ENCODE results near the gene KCP. TPM values are rescaled to one million over a fixed set of nuclear protein-coding genes. Genes with fewer than 3 reads are reported as not detected.
A peak's percentile ranks its signal among the peaks of the same experiment; 100 is the strongest.

Gene KCP
- total RNA-seq, 1 experiment from 2014 or later, result 5.3 TPM

DNA sequence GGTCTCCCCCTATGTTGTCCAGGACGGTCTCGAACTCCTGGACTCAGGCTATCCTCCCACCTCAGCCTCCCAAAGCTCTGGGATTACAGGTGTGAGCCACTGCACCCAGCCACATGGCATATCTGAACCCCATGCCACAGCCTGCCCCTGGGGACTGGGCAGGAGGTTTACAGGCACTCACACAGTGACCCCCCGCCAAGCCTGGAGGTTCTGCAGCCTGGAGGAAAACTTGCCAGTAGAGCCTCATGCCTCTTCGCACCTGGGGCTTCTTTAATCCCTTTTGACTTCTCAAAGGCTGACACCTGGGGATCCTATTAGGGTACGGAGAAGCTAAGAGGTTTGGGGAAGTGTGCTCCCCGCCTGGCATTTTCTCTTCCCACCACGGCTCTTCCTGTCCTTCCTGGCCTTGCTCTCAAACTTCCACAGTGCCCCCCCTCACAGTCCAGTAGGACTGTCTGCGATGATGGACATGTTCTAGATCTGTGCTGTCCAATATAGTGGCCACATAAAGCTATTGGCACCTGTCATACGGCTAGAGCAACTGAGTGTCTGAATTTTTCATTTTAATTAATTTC lies 11.4 kb upstream of the KCP start:
- no peak overlapping the region for H4K5ac ChIP-seq (ENCODE audit: insufficient read length, low read depth, low read length)
- peaks cover 17 to 35% of the 10 kb centered on the region in 2 experiments for H3K4me1 Mint-ChIP-seq
- peaks cover 11% of the 10 kb centered on the region for H3K27me3 Mint-ChIP-seq (ENCODE audit: low read depth)
- DNase-seq, result peak; percentile 31
- no peak overlapping the region for H2AFZ ChIP-seq (ENCODE audit: low read length)
- no peak overlapping the region for H3K18ac ChIP-seq (ENCODE audit: insufficient read length, low read depth, low read length)
- no peak overlapping the region for H3K4ac ChIP-seq (ENCODE audit: low read depth, low read length)
- no peak overlapping the region for H3K27ac Mint-ChIP-seq
- H3K4me3 Mint-ChIP-seq, result no peak overlapping the region
- H2AK5ac ChIP-seq (ENCODE audit: insufficient read length, low read length), result no peak overlapping the region
- WGBS (ENCODE audit: extremely low coverage, insufficient read length, low lambda C conversion rate), result no CpG with 5 or more reads among the region's 9 CpGs
- H3K23ac ChIP-seq (ENCODE audit: insufficient read length, low read depth, low read length), result no peak overlapping the region
- H3K9me3 Mint-ChIP-seq, result no peaks in the 10 kb centered on the region
- no peak overlapping the region for H3K56ac ChIP-seq (ENCODE audit: insufficient read length, low read depth, low read length)
- TF ChIP-seq CTCF (conservative IDR thresholded peaks at IDR 0.05), result no peak
- H3K9ac ChIP-seq (ENCODE audit: extremely low read depth, insufficient read length, low read length), result no peak overlapping the region
- H2BK12ac ChIP-seq (ENCODE audit: insufficient read length, low read depth, low read length), result no peak overlapping the region
- H3K14ac ChIP-seq (ENCODE audit: insufficient read depth, low read length), result no peak overlapping the region
- H2BK5ac ChIP-seq (ENCODE audit: insufficient read length, low read length), result no peak overlapping the region
- no peaks in the 10 kb centered on the region; the same call in 1 of the 2 replicates for H3K4me1 ChIP-seq (ENCODE audit: insufficient read depth, low read length)
- no peaks in the 10 kb centered on the region for H3K36me3 Mint-ChIP-seq (ENCODE audit: insufficient read depth in 1 of 3, low read depth in 3 of 3)
- no peaks in the 10 kb centered on the region for H3K9me3 ChIP-seq (ENCODE audit: control insufficient read depth, low read depth, low read length)
- H4K8ac ChIP-seq (replicated peaks; ENCODE audit: insufficient read length, low read depth, low read length), result no peak overlapping the region
- no peaks in the 10 kb centered on the region for H3K79me1 ChIP-seq (ENCODE audit: insufficient read depth, low read depth, low read length, poor library complexity, severe bottlenecking)
- H3T11ph ChIP-seq (ENCODE audit: low read length), result no peak overlapping the region
- no peak overlapping the region for H2BK120ac ChIP-seq (ENCODE audit: low read depth, low read length, poor library complexity, severe bottlenecking)
- H4K20me1 ChIP-seq (ENCODE audit: control insufficient read depth, insufficient read depth, insufficient read length), result no peaks in the 10 kb centered on the region
- no peaks in the 10 kb centered on the region for H3K79me2 ChIP-seq (ENCODE audit: insufficient read depth, low read length)
- no peaks in the 10 kb centered on the region for H3K23me2 ChIP-seq (ENCODE audit: insufficient read length, low read depth, low read length, poor library complexity, severe bottlenecking)
- no peak overlapping the region for H4K91ac ChIP-seq (ENCODE audit: insufficient read length, low read depth, low read length)
- H3K27me3 ChIP-seq (ENCODE audit: insufficient read depth, low read length), result no peaks in the 10 kb centered on the region; the same call in 1 of the 2 replicates
- no peak overlapping the region for H2BK20ac ChIP-seq (ENCODE audit: low read depth, low read length, poor library complexity, severe bottlenecking)
- H3K4me2 ChIP-seq (ENCODE audit: insufficient read depth, insufficient read length, low read length), result no peak overlapping the region
- H3K27ac ChIP-seq (ENCODE audit: insufficient read length, low read depth, low read length), result no peak overlapping the region
- H2BK15ac ChIP-seq (ENCODE audit: low read depth, low read length), result no peak overlapping the region
